Effector memory CD8-positive, alpha-beta T cell (primary cell): ENCODE measurements around the gene VIPR2.
A peak's percentile ranks its signal among the peaks of the same experiment; 100 is the strongest.
"Not testable (repeated sequence)": the region's sequence is repeated elsewhere in the genome, so short reads cannot be mapped to it uniquely, and the experiment has no call there.

Experiments used
- ATAC-seq: fragments of 150-1000 bp; cut with Tn5 transposase; replicated peaks from 2 replicates; pipeline ENCODE4 v1.10.0; 2021; ENCODE audit warnings: mild to moderate bottlenecking, moderate library complexity
- DNase-seq, 3 experiments: peaks; one replicate each; pipeline ENCODE4 v3.0.0; 2021
- H3K27ac Mint-ChIP-seq, 2 donors: one replicate each; pipeline ENCODE4 v1.8.0; 2022; ENCODE audit warnings: mild to moderate bottlenecking in 2 of 2, mixed read lengths in 2 of 2, moderate library complexity in 2 of 2
- H3K27me3 Mint-ChIP-seq, 2 donors: one replicate each; pipeline ENCODE4 v1.8.0; 2022; ENCODE audit warnings: mixed read lengths in 2 of 2
- H3K36me3 Mint-ChIP-seq: one replicate; pipeline ENCODE4 v1.8.0; 2022; ENCODE audit warnings: mild to moderate bottlenecking, moderate library complexity, mixed read lengths; ENCODE audit not compliant: insufficient read depth
- H3K4me1 Mint-ChIP-seq, 2 donors: one replicate each; pipeline ENCODE4 v1.8.0; 2022; ENCODE audit warnings: low read depth in 2 of 2, mixed read lengths in 2 of 2
- H3K4me3 Mint-ChIP-seq, 2 donors: one replicate each; pipeline ENCODE4 v1.8.0; 2022; ENCODE audit warnings: mild to moderate bottlenecking in 2 of 2, mixed read lengths in 2 of 2, moderate library complexity in 2 of 2
- H3K9me3 Mint-ChIP-seq, 2 donors: one replicate each; pipeline ENCODE4 v1.8.0; 2022; ENCODE audit warnings: mixed read lengths in 2 of 2

The VIPR2 gene

GRCh38 chr7:159127691-159128642 is 16.7 kb downstream of the VIPR2 start:
- peak overlapping the region in 1 of 2 donors; percentile 27 for H3K27ac Mint-ChIP-seq
- H3K36me3 Mint-ChIP-seq = no peaks in the 10 kb centered on the region
- H3K4me3 Mint-ChIP-seq = no peak overlapping the region
- peaks cover 5 to 28% of the 10 kb centered on the region in 2 donors for H3K27me3 Mint-ChIP-seq
- ATAC-seq (no peak), DNase-seq (no peak)
- peaks cover 0 to 1% of the 10 kb centered on the region in 2 donors for H3K4me1 Mint-ChIP-seq
- peaks cover 0 to 4% of the 10 kb centered on the region in 2 donors for H3K9me3 Mint-ChIP-seq

GRCh38 chr7:159126311-159127260 is 18.1 kb downstream of the VIPR2 start:
- Mint-ChIP-seq H3K9me3 (peaks cover 0 to 4% of the 10 kb centered on the region in 2 donors), H3K4me3 (no peak overlapping the region), H3K4me1 (peaks cover 0 to 1% of the 10 kb centered on the region in 2 donors), H3K27me3 (peaks cover 5 to 28% of the 10 kb centered on the region in 2 donors), H3K27ac (no peak overlapping the region), H3K36me3 (no peaks in the 10 kb centered on the region)
- ATAC-seq (no peak), DNase-seq (no peak)

- Mint-ChIP-seq H3K27me3 (peaks cover 5 to 28% of the 10 kb centered on the region in 2 donors), H3K4me3 (no peak overlapping the region), H3K4me1 (peaks cover 0 to 1% of the 10 kb centered on the region in 2 donors), H3K9me3 (peaks cover 0 to 4% of the 10 kb centered on the region in 2 donors), H3K27ac (no peak overlapping the region), H3K36me3 (no peaks in the 10 kb centered on the region)
- no peak for DNase-seq
- ATAC-seq = no peak
Observed at GRCh38 chr7:159125955-159126270, 18.8 kb downstream of the VIPR2 start.

GRCh38 chr7:159125104-159125954 is 19.3 kb downstream of the VIPR2 start:
- Mint-ChIP-seq H3K27me3 (peaks cover 5 to 28% of the 10 kb centered on the region in 2 donors), H3K27ac (no peak overlapping the region), H3K9me3 (peaks cover 0 to 4% of the 10 kb centered on the region in 2 donors), H3K4me3 (no peak overlapping the region), H3K36me3 (no peaks in the 10 kb centered on the region), H3K4me1 (peaks cover 0 to 1% of the 10 kb centered on the region in 2 donors)
- DNase-seq (no peak), ATAC-seq (no peak)

- H3K27me3 Mint-ChIP-seq = peaks cover 5 to 25% of the 10 kb centered on the region in 2 donors
- not testable (repeated sequence) for H3K9me3 Mint-ChIP-seq, H3K36me3 Mint-ChIP-seq, H3K4me1 Mint-ChIP-seq, DNase-seq, ATAC-seq, H3K4me3 Mint-ChIP-seq, H3K27ac Mint-ChIP-seq
Observed at GRCh38 chr7:159123793-159124192, 20.9 kb downstream of the VIPR2 start.

- peaks cover 5 to 20% of the 10 kb centered on the region in 2 donors for H3K27me3 Mint-ChIP-seq
- ATAC-seq, H3K36me3 Mint-ChIP-seq, H3K9me3 Mint-ChIP-seq, DNase-seq, H3K4me1 Mint-ChIP-seq, H3K4me3 Mint-ChIP-seq, H3K27ac Mint-ChIP-seq: not testable (repeated sequence)
Observed at GRCh38 chr7:159123294-159123693, 21.4 kb downstream of the VIPR2 start.

- Mint-ChIP-seq H3K27me3 (peaks cover 0 to 17% of the 10 kb centered on the region in 2 donors), H3K4me3 (no peak overlapping the region), H3K4me1 (no peaks in the 10 kb centered on the region), H3K9me3 (peaks cover 0 to 4% of the 10 kb centered on the region in 2 donors), H3K27ac (no peak overlapping the region), H3K36me3 (no peaks in the 10 kb centered on the region)
- DNase-seq = no peak
- ATAC-seq = no peak
Observed at GRCh38 chr7:159122276-159122675, 22.4 kb downstream of the VIPR2 start.

GRCh38 chr7:159121476-159121875 is 23.2 kb downstream of the VIPR2 start:
- Mint-ChIP-seq H3K4me3 (no peak overlapping the region), H3K9me3 (peaks cover 0 to 4% of the 10 kb centered on the region in 2 donors), H3K36me3 (no peaks in the 10 kb centered on the region), H3K4me1 (no peaks in the 10 kb centered on the region), H3K27me3 (peaks cover 0 to 22% of the 10 kb centered on the region in 2 donors), H3K27ac (no peak overlapping the region)
- ATAC-seq (no peak), DNase-seq (no peak)

- peaks cover 0 to 20% of the 10 kb centered on the region in 2 donors for H3K27me3 Mint-ChIP-seq
- DNase-seq (no peak), ATAC-seq (no peak)
- no peak overlapping the region for H3K27ac Mint-ChIP-seq
- H3K36me3 Mint-ChIP-seq = no peaks in the 10 kb centered on the region
- peaks cover 0 to 4% of the 10 kb centered on the region in 2 donors for H3K9me3 Mint-ChIP-seq
- no peaks in the 10 kb centered on the region for H3K4me1 Mint-ChIP-seq
- H3K4me3 Mint-ChIP-seq = no peak overlapping the region
Observed at GRCh38 chr7:159121068-159121467, 23.6 kb downstream of the VIPR2 start.

GRCh38 chr7:159120540-159120919 is 24.1 kb downstream of the VIPR2 start:
- Mint-ChIP-seq H3K9me3 (peaks cover 0 to 4% of the 10 kb centered on the region in 2 donors), H3K36me3 (no peaks in the 10 kb centered on the region), H3K27ac (no peak overlapping the region), H3K27me3 (peaks cover 0 to 22% of the 10 kb centered on the region in 2 donors), H3K4me3 (no peak overlapping the region), H3K4me1 (peaks cover 0 to 4% of the 10 kb centered on the region in 2 donors)
- ATAC-seq (no peak), DNase-seq (no peak)

- DNase-seq (no peak), ATAC-seq (no peak)
- Mint-ChIP-seq H3K27me3 (peaks cover 0 to 27% of the 10 kb centered on the region in 2 donors), H3K27ac (no peak overlapping the region), H3K4me3 (no peak overlapping the region), H3K9me3 (peaks cover 0 to 4% of the 10 kb centered on the region in 2 donors), H3K4me1 (peaks cover 0 to 4% of the 10 kb centered on the region in 2 donors), H3K36me3 (no peaks in the 10 kb centered on the region)
Observed at GRCh38 chr7:159119851-159120539, 24.7 kb downstream of the VIPR2 start.

GRCh38 chr7:159119026-159119741 is 25.5 kb downstream of the VIPR2 start:
- DNase-seq (no peak), ATAC-seq (no peak)
- Mint-ChIP-seq H3K4me1 (peaks cover 0 to 4% of the 10 kb centered on the region in 2 donors), H3K36me3 (no peaks in the 10 kb centered on the region), H3K9me3 (peaks cover 0 to 4% of the 10 kb centered on the region in 2 donors), H3K27me3 (peaks cover 0 to 30% of the 10 kb centered on the region in 2 donors), H3K27ac (no peak overlapping the region), H3K4me3 (no peak overlapping the region)
